HEK293 (cell line): ENCODE results near the gene UBAP2L.

Source experiments
- CTCF ChIA-PET: fragments of 350-600 bp; formaldehyde crosslinking; extraction: SDS; loops from one replicate; lab custom pipeline; 2021; ENCODE audit warnings: antibody characterized with exemption; lab: Yijun Ruan, JAX
- POLR2A ChIA-PET: fragments of 300-600 bp; formaldehyde crosslinking; extraction: SDS; loops from one replicate; lab custom pipeline; 2020; ENCODE audit warnings: antibody characterized with exemption, inconsistent platforms; lab: Yijun Ruan, JAX
- H3K27ac ChIP-seq: fragments of 200-500 bp; sonication (Bioruptor generic); 2 replicates; pipeline ENCODE4 v1.5.1; 2014; ENCODE audit warnings: low read depth, low read length, control low read depth, inconsistent platforms; ENCODE audit errors: extremely low read depth
- H3K36me3 ChIP-seq, 2 experiments: fragments of 200-500 bp in 1 of 2; sonication (Bioruptor generic) in 1 of 2; 1 replicate in 1 of 2; 2 replicates in 1 of 2; pipeline ENCODE4 v1.5.1; 2014 to 2017; ENCODE audit warnings: inconsistent platforms in 2 of 2, low read length in 2 of 2; ENCODE audit not compliant: control insufficient read depth in 2 of 2, insufficient read depth in 1 of 2
- H3K4me1 ChIP-seq: fragments of 200-500 bp; sonication (Bioruptor generic); 2 replicates; pipeline ENCODE4 v1.5.1; 2014; ENCODE audit warnings: mild to moderate bottlenecking, low read length, inconsistent platforms; ENCODE audit not compliant: control insufficient read depth, insufficient read depth
- H3K4me3 ChIP-seq: 2 replicates; pipeline ENCODE4 v1.5.1; 2011; ENCODE audit warnings: low read depth, mild to moderate bottlenecking, control low read depth, low read length, moderate library complexity
- H3K9me3 ChIP-seq: fragments of 200-500 bp; sonication (Bioruptor generic); 2 replicates; pipeline ENCODE4 v1.5.1; 2014; ENCODE audit warnings: low read depth, low read length, inconsistent platforms; ENCODE audit not compliant: control insufficient read depth, insufficient read depth
- GLI2 ChIP-seq: fragments of 450-650 bp; formaldehyde crosslinking; IDR thresholded peaks from 2 replicates; pipeline ENCODE4; 2017; ENCODE audit warnings: missing biosample characterization, missing genetic modification characterization, low read depth, borderline replicate concordance
- KLF1 ChIP-seq: fragments of 450-650 bp; formaldehyde crosslinking; IDR thresholded peaks from 2 replicates; pipeline ENCODE4 v1.5.1; 2016; ENCODE audit warnings: missing biosample characterization, missing genetic modification characterization
- KLF10 ChIP-seq: fragments of 450-650 bp; IDR thresholded peaks from 2 replicates; pipeline ENCODE4 v1.5.1; 2018; ENCODE audit warnings: missing biosample characterization, mild to moderate bottlenecking, missing genetic modification characterization
- KLF7 ChIP-seq: fragments of 450-650 bp; formaldehyde crosslinking; IDR thresholded peaks from 2 replicates; pipeline ENCODE4 v1.5.1; 2016; ENCODE audit warnings: missing biosample characterization, missing genetic modification characterization, borderline replicate concordance
- PRDM1 ChIP-seq: fragments of 450-650 bp; formaldehyde crosslinking; IDR thresholded peaks from 2 replicates; pipeline ENCODE4; 2016; ENCODE audit warnings: missing biosample characterization, missing genetic modification characterization
- REST ChIP-seq: fragments of 450-650 bp; formaldehyde crosslinking; IDR thresholded peaks from 2 replicates; pipeline ENCODE4 v1.5.1; 2016; ENCODE audit warnings: missing biosample characterization, missing genetic modification characterization
- SP3 ChIP-seq: fragments of 450-650 bp; formaldehyde crosslinking; IDR thresholded peaks from 2 replicates; pipeline ENCODE4 v1.5.1; 2016; ENCODE audit warnings: missing biosample characterization, missing genetic modification characterization
- TRIM28 ChIP-seq: IDR thresholded peaks from 2 replicates; pipeline ENCODE4 v1.6.1; 2011; ENCODE audit warnings: low read length, control low read depth, borderline replicate concordance
- YY2 ChIP-seq: fragments of 450-650 bp; formaldehyde crosslinking; IDR thresholded peaks from 2 replicates; pipeline ENCODE4 v1.5.1; 2016; ENCODE audit warnings: missing biosample characterization, missing genetic modification characterization
- ZBTB11 ChIP-seq: fragments of 450-650 bp; formaldehyde crosslinking; conservative IDR thresholded peaks from 2 replicates; pipeline ENCODE4 v1.5.1; 2016; ENCODE audit warnings: low read depth, missing biosample characterization, missing genetic modification characterization
- ZBTB17 ChIP-seq: fragments of 450-650 bp; formaldehyde crosslinking; IDR thresholded peaks from 2 replicates; pipeline ENCODE4 v1.5.1; 2016; ENCODE audit warnings: missing biosample characterization, missing genetic modification characterization
- ZFP3 ChIP-seq: fragments of 450-650 bp; formaldehyde crosslinking; IDR thresholded peaks from 2 replicates; pipeline ENCODE4 v1.5.1; 2016; ENCODE audit warnings: low read depth, missing biosample characterization, missing genetic modification characterization
- ZFP41 ChIP-seq: fragments of 450-650 bp; formaldehyde crosslinking; IDR thresholded peaks from 2 replicates; pipeline ENCODE4 v1.5.1; 2016; ENCODE audit warnings: missing biosample characterization, missing genetic modification characterization, borderline replicate concordance
- ZNF112 ChIP-seq: fragments of 450-650 bp; formaldehyde crosslinking; IDR thresholded peaks from 2 replicates; pipeline ENCODE4 v1.5.0; 2017; ENCODE audit warnings: missing biosample characterization, missing genetic modification characterization
- ZNF140 ChIP-seq: fragments of 450-650 bp; formaldehyde crosslinking; IDR thresholded peaks from 2 replicates; pipeline ENCODE4 v1.5.1; 2016; ENCODE audit warnings: missing biosample characterization, missing genetic modification characterization
- ZNF155 ChIP-seq: fragments of 450-650 bp; formaldehyde crosslinking; IDR thresholded peaks from 2 replicates; pipeline ENCODE4 v1.5.1; 2016; ENCODE audit warnings: missing biosample characterization, missing genetic modification characterization
- ZNF169 ChIP-seq: fragments of 450-650 bp; formaldehyde crosslinking; IDR thresholded peaks from 2 replicates; pipeline ENCODE4 v1.5.1; 2016; ENCODE audit warnings: missing biosample characterization, missing genetic modification characterization
- ZNF184 ChIP-seq: fragments of 450-650 bp; IDR thresholded peaks from 2 replicates; pipeline ENCODE4 v1.5.1; 2018; ENCODE audit warnings: missing biosample characterization, mild to moderate bottlenecking, missing genetic modification characterization
- ZNF510 ChIP-seq: fragments of 450-650 bp; formaldehyde crosslinking; IDR thresholded peaks from 2 replicates; pipeline ENCODE4 v1.5.1; 2018; ENCODE audit warnings: mild to moderate bottlenecking, missing genetic modification characterization, missing biosample characterization; ENCODE audit not compliant: insufficient replicate concordance
- ZNF560 ChIP-seq: fragments of 450-650 bp; formaldehyde crosslinking; IDR thresholded peaks from 2 replicates; pipeline ENCODE4 v1.5.1; 2017; ENCODE audit warnings: missing biosample characterization, missing genetic modification characterization, borderline replicate concordance
- ZNF623 ChIP-seq: fragments of 450-650 bp; formaldehyde crosslinking; IDR thresholded peaks from 2 replicates; pipeline ENCODE4 v1.5.1; 2016; ENCODE audit warnings: missing biosample characterization, missing genetic modification characterization
- ZNF654 ChIP-seq: fragments of 450-650 bp; formaldehyde crosslinking; IDR thresholded peaks from 2 replicates; pipeline ENCODE4 v1.5.1; 2016; ENCODE audit warnings: low read depth, missing biosample characterization, missing genetic modification characterization
- ZNF707 ChIP-seq: fragments of 450-650 bp; formaldehyde crosslinking; IDR thresholded peaks from 2 replicates; pipeline ENCODE4 v1.5.1; 2016; ENCODE audit warnings: missing biosample characterization, missing genetic modification characterization
- ZNF777 ChIP-seq: fragments of 450-650 bp; formaldehyde crosslinking; IDR thresholded peaks from 2 replicates; pipeline ENCODE4 v1.5.1; 2017; ENCODE audit warnings: missing biosample characterization, missing genetic modification characterization, borderline replicate concordance

Gene UBAP2L

GRCh38 chr1:154264454-154264853 is 43.7 kb downstream of the UBAP2L start (continued):
- TF ChIP-seq KLF10 (tag by site-specific recombination) = no peak
- TF ChIP-seq PRDM1 (tag by site-specific recombination) = no peak
- TF ChIP-seq GLI2 (tag by site-specific recombination) = no peak

GRCh38 chr1:154265586-154265985 is 44.8 kb downstream of the UBAP2L start:
- POLR2A ChIA-PET = no interaction called here
- H3K4me3 ChIP-seq = no peak overlapping the region
- H3K27ac ChIP-seq = no peak overlapping the region
- TF ChIP-seq ZBTB17 (tag by site-specific recombination) = no peak
- TF ChIP-seq ZNF112 = no peak
- no peak for TF ChIP-seq ZNF184
- TF ChIP-seq KLF7 (tag by site-specific recombination) = no peak
- TF ChIP-seq ZNF560 (tag by site-specific recombination) = no peak
- no peak for TF ChIP-seq ZFP3 (tag by site-specific recombination)
- no peak for TF ChIP-seq ZNF707 (tag by site-specific recombination)
- TF ChIP-seq TRIM28 = no peak
- TF ChIP-seq YY2 = no peak
- no peak for TF ChIP-seq ZNF623 (tag by site-specific recombination)
- TF ChIP-seq SP3 (tag by site-specific recombination) = no peak
- TF ChIP-seq ZNF654 (tag by site-specific recombination) = no peak
- TF ChIP-seq ZNF155 (tag by site-specific recombination) = no peak
- no peak for TF ChIP-seq ZNF140 (tag by site-specific recombination)
- TF ChIP-seq, all 188 proteins: peak for 0
- H3K4me1 ChIP-seq = no peaks in the 10 kb centered on the region
- H3K36me3 ChIP-seq = peaks cover 34 to 90% of the 10 kb centered on the region in 2 experiments
- H3K9me3 ChIP-seq = no peaks in the 10 kb centered on the region
- CTCF ChIA-PET = interaction anchor here (0.6 to 1.9 kb wide), 4 partner anchors 26 to 77 kb away, joined by 3 to 7 read pairs (median 4); no protein-coding TSS in a partner anchor

- ChIA-PET CTCF (interaction anchor here (0.6 to 1.8 kb wide), 10 partner anchors 9 to 599 kb away, joined by 3 to 11 read pairs (median 4); no protein-coding TSS in a partner anchor), POLR2A (no interaction called here)
- no peaks in the 10 kb centered on the region for H3K4me1 ChIP-seq
- H3K4me3 ChIP-seq = no peak overlapping the region
- no peaks in the 10 kb centered on the region for H3K9me3 ChIP-seq
- H3K36me3 ChIP-seq = peaks cover 27 to 68% of the 10 kb centered on the region in 2 experiments
- H3K27ac ChIP-seq = peak overlapping the region; percentile 28; the same call in 1 of the 2 replicates
- TF ChIP-seq ZNF510 (tag by site-specific recombination) (no peak), ZNF169 (no peak)
Observed at GRCh38 chr1:154270833-154271232, 50.1 kb downstream of the UBAP2L start.

- Histone ChIP-seq H3K4me3 (peak within 1 kb of the TSS; percentile 80), H3K36me3 (peaks cover 22 to 60% of the 10 kb centered on the region in 2 experiments), H3K27ac (peak within 1 kb of the TSS; percentile 62; the same call in 1 of the 2 replicates), H3K9me3 (no peaks in the 10 kb centered on the region), H3K4me1 (no peaks in the 10 kb centered on the region)
- POLR2A ChIA-PET = interaction anchor here (0.6 to 1.1 kb wide), 7 partner anchors 52 to 466 kb away, joined by 3 to 6 read pairs (median 3); partner anchors contain the start of genes GATAD2B and RPS27
- CTCF ChIA-PET = interaction anchor here (0.6 to 1.9 kb wide), 36 partner anchors 8 to 606 kb away, joined by 3 to 13 read pairs (median 3); no protein-coding TSS in a partner anchor
- TF ChIP-seq ZNF777 (tag by site-specific recombination) (no peak), REST (tag by site-specific recombination) (no peak; the same call in 1 of the 2 replicates), ZFP41 (tag by site-specific recombination) (no peak), KLF1 (peak; percentile 61), ZBTB11 (tag by site-specific recombination) (peak; percentile 66)
Observed at GRCh38 chr1:154272217-154272998, 51.7 kb downstream of the UBAP2L start, which contains the start of gene HAX1. Gene HAX1, plus strand, starts transcription at chr1:154272629. Its CDS starts 95 bp downstream, at chr1:154272724.
